NCI-H2227 treated with DMSO at 0.1 percent for 48 hours (cell line): ENCODE data around the gene TNFAIP8L1.

ENCODE experiments used
- DNase-seq: peaks from one replicate; lab custom pipeline; 2025; lab: John Stamatoyannopoulos, UW

TNFAIP8L1 gene

GRCh38 chr19:4609878-4610511, 29.3 kb upstream of the TNFAIP8L1 start:
- no peak for DNase-seq

DNA sequence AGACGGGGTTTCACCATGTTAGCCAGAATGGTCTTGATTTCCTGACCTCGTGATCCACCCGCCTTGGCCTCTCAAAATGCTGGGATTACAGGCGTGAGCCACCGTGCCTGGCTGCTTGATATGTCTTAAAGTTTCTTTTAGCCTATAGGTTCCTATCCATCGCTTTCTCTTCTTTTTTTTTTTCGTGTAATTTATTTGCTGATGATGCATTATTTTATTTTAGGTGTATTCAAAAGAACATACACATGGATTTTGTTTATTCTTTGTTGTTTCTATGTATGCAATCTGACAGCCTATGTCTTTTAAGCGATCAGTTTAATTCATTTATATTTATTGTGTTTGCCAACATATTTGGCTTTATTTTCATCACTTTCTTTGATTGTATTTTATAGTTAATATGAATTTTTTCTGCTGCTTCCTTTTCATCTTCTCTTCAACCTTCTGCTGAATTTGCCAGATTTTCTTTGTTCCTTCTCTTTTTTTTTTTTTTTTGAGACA, 26.0 kb upstream of the TNFAIP8L1 start:
- no peak for DNase-seq

DNA sequence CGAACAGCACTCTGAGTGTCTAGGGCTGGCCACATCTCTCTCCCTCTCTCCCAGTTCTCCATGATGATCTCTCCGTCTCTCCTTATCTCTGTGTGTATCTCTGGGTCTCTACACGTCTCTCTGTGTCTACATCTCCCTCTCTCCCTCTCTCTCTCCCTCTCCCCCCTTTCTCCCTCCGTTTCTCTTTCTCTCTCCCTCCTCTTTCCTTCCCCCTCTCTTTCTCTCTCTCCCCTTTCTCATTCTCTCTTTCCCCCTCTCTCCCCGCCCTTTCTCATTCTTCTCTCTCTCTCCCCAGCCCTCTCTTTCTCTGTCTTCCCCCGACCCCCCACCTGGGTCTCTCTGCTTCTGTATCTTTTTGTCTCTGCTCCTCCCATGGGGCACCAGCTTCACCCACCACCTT, 21.3 kb upstream of the TNFAIP8L1 start:
- DNase-seq = no peak

- no peak for DNase-seq
Observed at GRCh38 chr19:4619668-4620294, 19.5 kb upstream of the TNFAIP8L1 start.

GRCh38 chr19:4620675-4621074, 18.6 kb upstream of the TNFAIP8L1 start:
- peak; percentile 16 for DNase-seq

- no peak for DNase-seq
Observed at GRCh38 chr19:4622695-4623421, 16.5 kb upstream of the TNFAIP8L1 start.

DNA sequence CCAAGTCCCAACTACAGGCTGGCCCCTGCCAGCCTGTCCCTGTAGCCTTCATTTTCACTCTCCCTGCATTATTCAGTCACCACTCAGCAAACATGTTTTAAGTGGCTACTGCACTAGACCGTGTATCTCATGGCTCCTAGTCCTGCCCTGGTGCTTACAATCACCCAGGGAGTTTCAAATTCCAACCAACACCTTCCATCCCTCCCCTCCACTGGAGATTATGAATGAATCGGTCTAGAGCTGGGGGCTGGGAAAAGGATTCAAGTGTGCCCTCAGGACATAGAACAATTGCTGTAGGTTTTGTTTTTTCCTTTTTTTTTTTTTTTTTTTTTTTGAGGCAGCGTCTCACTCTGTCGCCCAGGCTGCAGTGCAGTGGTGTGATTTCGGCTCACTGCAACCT, 15.0 kb upstream of the TNFAIP8L1 start:
- DNase-seq = no peak

DNA sequence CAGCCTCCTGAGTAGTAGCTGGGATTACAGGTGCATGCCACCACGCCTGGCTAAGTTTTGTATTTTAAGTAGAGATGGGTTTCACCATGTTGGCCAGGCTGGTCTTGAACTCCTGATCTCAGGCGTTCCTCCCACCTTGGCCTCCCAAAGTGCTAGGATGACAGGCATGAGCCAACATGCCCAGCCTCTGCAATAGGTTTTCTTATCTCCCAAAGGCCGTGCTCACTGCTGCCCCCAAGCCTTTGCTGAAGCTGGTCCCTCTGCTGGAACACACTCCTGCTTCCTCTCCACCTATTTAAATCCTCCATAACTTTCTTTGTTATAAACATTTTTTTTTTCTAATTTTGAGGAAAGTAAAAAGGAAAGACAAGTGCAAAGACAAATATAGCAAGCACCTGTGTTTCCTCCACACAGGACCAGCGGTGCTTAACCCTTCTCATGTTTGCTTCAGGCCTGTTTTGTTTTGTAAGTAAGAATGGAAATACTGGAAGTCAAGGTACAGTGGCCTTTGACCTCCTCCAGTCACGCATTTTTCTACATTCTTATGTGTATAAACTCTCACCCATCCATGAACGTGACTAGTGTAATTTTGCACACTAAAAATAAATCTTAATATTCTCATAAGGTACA, 14.5 kb upstream of the TNFAIP8L1 start:
- DNase-seq = no peak

GRCh38 chr19:4633140-4633967, 6.0 kb upstream of the TNFAIP8L1 start:
- no peak for DNase-seq

DNA sequence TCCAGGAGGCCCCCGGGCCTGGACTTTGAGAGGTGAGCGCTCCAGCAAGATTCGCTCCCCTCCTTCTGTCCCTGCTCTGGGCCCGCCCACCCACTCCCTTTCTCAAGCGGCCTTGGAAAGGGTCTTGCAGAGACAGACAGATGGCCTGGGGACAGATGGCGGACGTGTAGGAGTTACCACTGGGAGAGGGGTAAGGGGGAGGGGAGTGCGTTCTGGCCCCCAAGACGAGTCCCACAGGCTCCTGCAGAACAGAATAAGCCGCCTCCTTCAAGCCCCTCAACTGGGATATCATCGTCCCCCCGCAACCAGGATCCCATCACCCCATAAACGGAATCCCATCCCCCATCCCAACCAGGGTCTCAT, 3.6 kb upstream of the TNFAIP8L1 start:
- no peak for DNase-seq

GRCh38 chr19:4636151-4636717, 3.1 kb upstream of the TNFAIP8L1 start:
- DNase-seq = peak; percentile 45

GRCh38 chr19:4636761-4637160, 2.6 kb upstream of the TNFAIP8L1 start:
- DNase-seq = no peak

- DNase-seq = no peak
Observed at GRCh38 chr19:4638317-4638716, 999 bp upstream of the TNFAIP8L1 start.

DNA sequence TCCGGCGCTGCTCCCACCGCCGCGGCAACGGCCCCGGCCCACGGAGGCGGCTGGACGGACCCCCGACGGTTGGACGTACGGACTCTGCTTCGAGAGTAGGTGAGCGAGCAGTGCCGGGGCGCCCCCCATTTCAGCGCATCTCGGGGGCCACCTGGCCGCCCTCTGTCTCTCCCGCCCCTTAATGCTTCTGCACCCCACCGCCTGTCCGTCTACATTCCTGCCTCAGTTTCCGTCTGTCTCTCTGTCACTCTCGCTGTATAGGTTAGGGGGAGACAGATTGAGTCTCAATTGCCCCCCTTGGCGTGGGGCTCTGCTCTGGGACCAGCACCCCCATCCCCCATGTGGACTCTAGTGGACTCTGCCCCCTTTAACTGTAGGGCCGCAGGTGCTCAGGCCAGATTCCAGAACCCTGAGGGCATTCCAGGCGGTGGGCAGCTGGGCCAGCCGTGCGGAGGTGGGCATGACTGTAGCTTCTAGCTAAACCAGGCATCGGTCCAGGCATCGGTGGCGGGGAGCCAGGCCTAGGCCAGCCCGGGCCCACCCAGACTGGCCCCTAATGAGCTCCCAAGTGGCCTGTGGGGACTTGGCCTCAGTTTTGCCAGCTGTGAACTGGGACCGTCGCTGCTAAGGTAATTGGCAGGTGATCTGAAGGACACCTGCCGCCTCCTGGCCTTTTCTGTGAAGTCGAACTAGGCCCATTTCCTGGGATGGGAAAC, 373 bp downstream of the TNFAIP8L1 start:
- no peak for DNase-seq

- no peak for DNase-seq
Observed at GRCh38 chr19:4640247-4641000, 1.1 kb downstream of the TNFAIP8L1 start.

- no peak for DNase-seq
Observed at GRCh38 chr19:4641132-4641531, 1.8 kb downstream of the TNFAIP8L1 start.

- DNase-seq = no peak
Observed at GRCh38 chr19:4642625-4643024, 3.3 kb downstream of the TNFAIP8L1 start.

DNA sequence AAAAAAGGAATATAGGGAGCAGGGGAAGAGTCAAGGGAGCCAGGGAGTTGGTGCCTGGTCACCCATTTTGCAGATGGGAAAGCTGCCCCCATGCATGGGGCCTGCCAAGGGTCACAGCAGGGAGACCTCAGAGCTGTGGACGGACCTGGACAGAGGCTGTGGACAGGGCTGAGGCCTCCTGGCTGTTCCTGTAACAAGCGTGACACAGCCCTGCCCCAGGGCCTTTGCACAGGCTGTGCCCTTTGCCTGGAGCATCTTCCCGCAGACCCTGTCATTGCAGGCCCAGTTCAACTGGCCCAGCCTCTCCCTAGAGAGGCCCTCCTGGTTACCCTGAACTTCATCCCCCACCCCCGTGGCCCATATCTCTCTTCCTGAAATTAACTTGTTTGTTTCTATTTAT, 6.4 kb downstream of the TNFAIP8L1 start:
- no peak for DNase-seq

GRCh38 chr19:4647676-4648644, 8.6 kb downstream of the TNFAIP8L1 start:
- DNase-seq = no peak
